Hepatocyte (in vitro differentiated cells): ENCODE measurements around the gene SLC9A4. TPM values are rescaled to one million over a fixed set of nuclear protein-coding genes. Genes with fewer than 3 reads are reported as not detected.

ENCODE experiments used
- DNase-seq: peaks from one replicate; pipeline ENCODE4 v3.0.0-alpha.2; 2016; ENCODE audit warnings: low spot score
- H2AFZ ChIP-seq: fragments of 200-600 bp; sonication (generic); 2 replicates; pipeline ENCODE4 v1.6.0; 2016; ENCODE audit warnings: antibody characterized with exemption, mild to moderate bottlenecking
- H3K27ac ChIP-seq: fragments of 200-600 bp; sonication (generic); 2 replicates; pipeline ENCODE4 v1.5.1; 2016; ENCODE audit warnings: mild to moderate bottlenecking
- H3K27me3 ChIP-seq: fragments of 200-600 bp; sonication (generic); 2 replicates; pipeline ENCODE4 v1.6.1; 2016
- H3K36me3 ChIP-seq: fragments of 200-600 bp; sonication (generic); replicated peaks from 2 replicates; pipeline ENCODE4 v1.5.1; 2016; ENCODE audit warnings: low read depth; ENCODE audit not compliant: insufficient read depth
- H3K4me1 ChIP-seq: fragments of 200-600 bp; sonication (generic); 2 replicates; pipeline ENCODE4 v1.5.1; 2016; ENCODE audit warnings: mild to moderate bottlenecking, moderate library complexity; ENCODE audit not compliant: insufficient read depth
- H3K4me2 ChIP-seq: fragments of 200-600 bp; sonication (generic); 2 replicates; pipeline ENCODE4 v1.6.0; 2016
- H3K4me3 ChIP-seq: fragments of 200-600 bp; sonication (generic); 2 replicates; pipeline ENCODE4 v1.5.1; 2016; ENCODE audit warnings: mild to moderate bottlenecking
- H3K79me2 ChIP-seq: fragments of 200-600 bp; sonication (generic); 2 replicates; pipeline ENCODE4 v1.6.0; 2017; ENCODE audit warnings: mild to moderate bottlenecking
- H3K9me2 ChIP-seq: fragments of 200-600 bp; sonication (generic); replicated peaks from 2 replicates; pipeline ENCODE4 v1.6.0; 2017; ENCODE audit warnings: mild to moderate bottlenecking; ENCODE audit not compliant: insufficient read depth
- H3K9me3 ChIP-seq: fragments of 200-600 bp; sonication (generic); 2 replicates; pipeline ENCODE4 v1.5.1; 2016; ENCODE audit warnings: low read depth, mild to moderate bottlenecking
- H4K20me1 ChIP-seq: fragments of 200-600 bp; sonication (generic); 2 replicates; pipeline ENCODE4 v1.6.0; 2016; ENCODE audit warnings: mild to moderate bottlenecking; ENCODE audit not compliant: insufficient read depth, poor library complexity, severe bottlenecking
- CTCF ChIP-seq: fragments of 200-600 bp; sonication (generic); IDR thresholded peaks from 2 replicates; pipeline ENCODE4 v1.5.1; 2016; ENCODE audit warnings: antibody characterized with exemption, mild to moderate bottlenecking; ENCODE audit not compliant: poor library complexity
- EZH2 ChIP-seq: fragments of 200-600 bp; sonication (generic); IDR thresholded peaks from 2 replicates; pipeline ENCODE4 v1.6.1; 2016; ENCODE audit warnings: antibody characterized with exemption, mild to moderate bottlenecking, borderline replicate concordance
- EZH2phosphoT487 ChIP-seq: fragments of 200-600 bp; sonication (generic); IDR thresholded peaks from one replicate; pipeline ENCODE4 v1.6.1; 2018; ENCODE audit warnings: antibody characterized with exemption, mild to moderate bottlenecking, low read depth, moderate library complexity; ENCODE audit not compliant: unreplicated experiment, severe bottlenecking
- WGBS: methylation state at CpG from one replicate; pipeline ENCODE4 v1.1.6; 2016; ENCODE audit warnings: low lambda C conversion rate; ENCODE audit errors: missing lambda C conversion rate; 5-methylcytosine and 5-hydroxymethylcytosine counted together
- polyA plus RNA-seq: library from polyadenylated mRNA; unstranded; fragments of >200 nt; fragmentation: Nextera tagmentation; extraction: Ambion mirVana; gene quantifications from 2 replicates; pipeline ENCODE4 v1.2.1, GENCODE V29; 2016
- total RNA-seq: library from RNA; depleted of rRNA; stranded (reverse); fragments of >200 nt; gene quantifications from 2 replicates; pipeline ENCODE4 v1.2.3, GENCODE V29; 2014

SLC9A4 gene
- total and polyA plus RNA-seq, 2 experiments from 2014 or later: 0.80 to 1.6 TPM

DNA sequence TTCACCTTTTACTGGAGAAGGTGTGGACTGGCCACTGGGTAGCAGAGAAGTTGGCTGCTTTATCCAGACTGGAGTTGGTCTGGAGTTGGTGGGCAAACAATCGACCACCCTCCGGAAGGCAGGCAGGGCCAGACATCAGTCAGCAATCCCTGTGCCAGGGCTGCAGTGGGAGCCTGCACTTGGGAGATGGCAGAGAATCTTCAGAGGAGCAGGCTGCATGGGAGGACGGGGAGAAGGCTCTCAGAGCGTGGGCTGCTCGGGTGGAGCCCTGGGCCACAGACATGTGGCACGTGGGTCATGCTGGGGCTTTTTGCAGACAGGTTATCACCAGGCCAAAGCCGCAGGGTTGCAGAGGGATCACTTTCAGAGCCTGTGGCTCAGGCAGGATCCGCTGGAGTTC, 29.6 kb downstream of the SLC9A4 start:
- no peak overlapping the region for H2AFZ ChIP-seq
- no peaks in the 10 kb centered on the region for H3K36me3 ChIP-seq
- H3K4me1 ChIP-seq: peaks cover 4% of the 10 kb centered on the region
- H3K27me3 ChIP-seq: no peaks in the 10 kb centered on the region
- no peak for TF ChIP-seq EZH2phosphoT487
- TF ChIP-seq CTCF: no peak
- TF ChIP-seq EZH2: no peak
- H3K27ac ChIP-seq: no peak overlapping the region
- no peaks in the 10 kb centered on the region for H3K9me2 ChIP-seq
- H3K4me3 ChIP-seq: no peak overlapping the region
- no peak overlapping the region for H3K4me2 ChIP-seq
- H3K9me3 ChIP-seq: no peaks in the 10 kb centered on the region
- no peaks in the 10 kb centered on the region for H3K79me2 ChIP-seq
- no peak for DNase-seq
- no peaks in the 10 kb centered on the region for H4K20me1 ChIP-seq
- WGBS: 90% methylated on average over 8 of the region's 8 CpGs

GRCh38 chr2:102504833-102505232, 31.8 kb downstream of the SLC9A4 start:
- Histone ChIP-seq H3K79me2 (no peaks in the 10 kb centered on the region), H3K4me3 (no peak overlapping the region), H3K4me1 (peaks cover 3% of the 10 kb centered on the region), H3K27me3 (no peaks in the 10 kb centered on the region), H3K9me3 (no peaks in the 10 kb centered on the region), H3K27ac (no peak overlapping the region), H3K36me3 (no peaks in the 10 kb centered on the region), H2AFZ (no peak overlapping the region), H3K4me2 (peak overlapping the region; percentile 31), H4K20me1 (no peaks in the 10 kb centered on the region), H3K9me2 (no peaks in the 10 kb centered on the region)
- TF ChIP-seq EZH2: no peak
- no peak for TF ChIP-seq EZH2phosphoT487
- TF ChIP-seq CTCF: no peak
- no peak for DNase-seq
- 88% methylated on average over 8 of the region's 8 CpGs for WGBS

DNA sequence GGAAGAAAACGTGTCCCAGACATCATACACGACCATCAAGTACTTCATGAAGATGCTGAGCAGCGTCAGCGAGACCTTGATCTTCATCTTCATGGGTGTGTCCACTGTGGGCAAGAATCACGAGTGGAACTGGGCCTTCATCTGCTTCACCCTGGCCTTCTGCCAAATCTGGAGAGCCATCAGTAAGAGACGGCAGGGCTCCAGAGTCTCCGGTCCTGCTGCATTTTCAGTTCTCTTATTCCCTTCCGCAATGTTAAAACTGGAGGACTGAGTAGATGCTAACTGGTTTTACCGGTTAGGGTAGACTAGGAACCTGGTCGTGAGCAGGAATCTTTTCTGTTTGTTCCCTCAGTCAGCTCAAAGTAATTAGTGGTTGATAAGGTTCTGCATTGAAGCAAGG, 32.3 kb downstream of the SLC9A4 start:
- H3K4me3 ChIP-seq: no peak overlapping the region
- H3K9me2 ChIP-seq: no peaks in the 10 kb centered on the region
- no peak for TF ChIP-seq EZH2
- TF ChIP-seq EZH2phosphoT487: no peak
- TF ChIP-seq CTCF: no peak
- no peaks in the 10 kb centered on the region for H3K4me1 ChIP-seq
- no peaks in the 10 kb centered on the region for H4K20me1 ChIP-seq
- H3K9me3 ChIP-seq: no peaks in the 10 kb centered on the region
- no peaks in the 10 kb centered on the region for H3K79me2 ChIP-seq
- 47% methylated on average over 10 of the region's 10 CpGs for WGBS
- H2AFZ ChIP-seq: no peak overlapping the region
- H3K4me2 ChIP-seq: peak overlapping the region; percentile 31
- H3K27ac ChIP-seq: no peak overlapping the region
- H3K36me3 ChIP-seq: no peaks in the 10 kb centered on the region
- no peaks in the 10 kb centered on the region for H3K27me3 ChIP-seq
- peak; percentile 54 for DNase-seq

- no peaks in the 10 kb centered on the region for H3K4me1 ChIP-seq
- over 99% methylated on average over 5 of the region's 5 CpGs for WGBS
- H3K79me2 ChIP-seq: no peaks in the 10 kb centered on the region
- no peaks in the 10 kb centered on the region for H3K9me2 ChIP-seq
- H2AFZ ChIP-seq: no peak overlapping the region
- H3K4me2 ChIP-seq: no peak overlapping the region
- H3K4me3 ChIP-seq: no peak overlapping the region
- no peaks in the 10 kb centered on the region for H3K9me3 ChIP-seq
- H4K20me1 ChIP-seq: no peaks in the 10 kb centered on the region
- no peaks in the 10 kb centered on the region for H3K27me3 ChIP-seq
- DNase-seq: no peak
- no peak overlapping the region for H3K27ac ChIP-seq
- no peaks in the 10 kb centered on the region for H3K36me3 ChIP-seq
- TF ChIP-seq CTCF: no peak
- TF ChIP-seq EZH2phosphoT487: no peak
- TF ChIP-seq EZH2: no peak
Observed at GRCh38 chr2:102506743-102507142, 33.7 kb downstream of the SLC9A4 start.
